Suprapubic skin (tissue), 4 donors: ENCODE results near the gene DRD3. TPM values are rescaled to one million over a fixed set of nuclear protein-coding genes. Genes with fewer than 3 reads are reported as not detected.

ENCODE experiments used
- DNase-seq, 2 donors: peaks; one replicate each; pipeline ENCODE4 v3.0.0-alpha.2; 2019; ENCODE audit warnings: low spot score in 2 of 2
- H3K27ac ChIP-seq: fragments of 200-600 bp; sonication (generic); one replicate; pipeline ENCODE4 v1.5.1; 2019
- H3K27me3 ChIP-seq: fragments of 200-600 bp; sonication (generic); one replicate; pipeline ENCODE4 v1.5.1; 2019
- H3K36me3 ChIP-seq: fragments of 200-600 bp; sonication (generic); one replicate; pipeline ENCODE4 v1.5.1; 2019
- H3K4me1 ChIP-seq: fragments of 200-600 bp; sonication (generic); one replicate; pipeline ENCODE4 v1.5.1; 2019
- H3K4me3 ChIP-seq: fragments of 200-600 bp; sonication (generic); one replicate; pipeline ENCODE4 v1.5.1; 2019; ENCODE audit warnings: mild to moderate bottlenecking
- H3K9me3 ChIP-seq: fragments of 200-600 bp; sonication (generic); one replicate; pipeline ENCODE4 v1.5.1; 2019
- CTCF ChIP-seq, 2 donors: fragments of 200-600 bp in 1 of 2; fragments of 450-650 bp in 1 of 2; sonication (generic) in 1 of 2; IDR thresholded peaks; one replicate each; pipeline ENCODE4 v1.5.1; 2016 to 2019; ENCODE audit warnings: antibody characterized with exemption in 2 of 2, mild to moderate bottlenecking in 1 of 2, moderate library complexity in 1 of 2
- EP300 ChIP-seq: sonication (generic); formaldehyde crosslinking; IDR thresholded peaks from one replicate; pipeline ENCODE4 v1.6.1; 2017; ENCODE audit warnings: antibody characterized with exemption
- POLR2A ChIP-seq, 2 donors: fragments of 450-650 bp; IDR thresholded peaks; one replicate each; pipeline ENCODE4 v1.6.1; 2017; ENCODE audit warnings: antibody characterized with exemption in 2 of 2, mild to moderate bottlenecking in 2 of 2, moderate library complexity in 2 of 2
- POLR2AphosphoS5 ChIP-seq, 3 donors: sonication (generic); formaldehyde crosslinking; IDR thresholded peaks; one replicate each; pipeline ENCODE4 v1.6.1; 2017; ENCODE audit warnings: antibody characterized with exemption in 3 of 3
- WGBS: methylation state at CpG from one replicate; pipeline ENCODE4 v1.1.5; 2018; 5-methylcytosine and 5-hydroxymethylcytosine counted together
- total RNA-seq, 4 donors: library from RNA; depleted of rRNA; stranded (reverse); fragments of >200 nt; gene quantifications; one replicate each; pipeline ENCODE4 v1.1.0, GENCODE V29; 2016

The DRD3 gene
- total RNA-seq, 4 donors from 2014 or later: not detected

- Histone ChIP-seq H3K27ac (no peak overlapping the region), H3K4me3 (no peak overlapping the region), H3K9me3 (no peaks in the 10 kb centered on the region), H3K4me1 (no peaks in the 10 kb centered on the region), H3K36me3 (peaks cover 79% of the 10 kb centered on the region), H3K27me3 (no peaks in the 10 kb centered on the region)
- no peak for DNase-seq
- TF ChIP-seq CTCF (IDR thresholded peaks at IDR 0.05) (no peak), POLR2A (IDR thresholded peaks at IDR 0.05) (no peak), EP300 (no peak), POLR2AphosphoS5 (IDR thresholded peaks at IDR 0.05) (no peak)
Measured at GRCh38 chr3:114080201-114080600, 98.7 kb downstream of the DRD3 start.

GRCh38 chr3:114079761-114080160, 99.1 kb downstream of the DRD3 start:
- Histone ChIP-seq H3K9me3 (no peaks in the 10 kb centered on the region), H3K4me3 (no peak overlapping the region), H3K36me3 (peaks cover 77% of the 10 kb centered on the region), H3K27me3 (no peaks in the 10 kb centered on the region), H3K4me1 (no peaks in the 10 kb centered on the region), H3K27ac (no peak overlapping the region)
- TF ChIP-seq POLR2A (IDR thresholded peaks at IDR 0.05) (no peak), POLR2AphosphoS5 (IDR thresholded peaks at IDR 0.05) (no peak), CTCF (IDR thresholded peaks at IDR 0.05) (no peak), EP300 (no peak)
- WGBS: 73% methylated on average over 5 of the region's 5 CpGs
- no peak for DNase-seq

- no peak for TF ChIP-seq EP300
- TF ChIP-seq CTCF (IDR thresholded peaks at IDR 0.05): no peak
- no peak for TF ChIP-seq POLR2A (IDR thresholded peaks at IDR 0.05)
- TF ChIP-seq POLR2AphosphoS5 (IDR thresholded peaks at IDR 0.05): no peak
- Histone ChIP-seq H3K27me3 (no peaks in the 10 kb centered on the region), H3K4me1 (no peaks in the 10 kb centered on the region), H3K9me3 (no peaks in the 10 kb centered on the region), H3K4me3 (no peak overlapping the region), H3K27ac (no peak overlapping the region), H3K36me3 (peaks cover 82% of the 10 kb centered on the region)
- DNase-seq: no peak
Measured at GRCh38 chr3:114078126-114078525, 100.7 kb downstream of the DRD3 start.

Other genes with a start within 250 kb of the DRD3 start
- 10 to 100 TPM in 3 of 4 donors, 1 to 10 TPM in 1; 10.0 to 21.2 (median 13.0) TPM for gene ZDHHC23, start 231.0 kb downstream of the DRD3 start, total RNA-seq
- 10 to 100 TPM in 1 of 4 donors, 1 to 10 TPM in 3; 2.6 to 10.9 (median 4.8) TPM for gene CCDC191, start 122.5 kb downstream of the DRD3 start, total RNA-seq
- gene QTRT2, start 122.3 kb downstream of the DRD3 start, total RNA-seq: 10 to 100 TPM; 16.4 to 19.7 (median 18.9) TPM
- gene ZNF80, start 58.5 kb upstream of the DRD3 start, total RNA-seq: not detected
- gene TIGIT, start 115.0 kb upstream of the DRD3 start, total RNA-seq: under 1 TPM in 1 of 4 donors, not detected in 3; 0.30 TPM